GM23338 (cell line): ENCODE measurements around the gene GPR89B. TPM values are rescaled to one million over a fixed set of nuclear protein-coding genes. Genes with fewer than 3 reads are reported as not detected.

Experiments
- ETS1 ChIP-seq: IDR thresholded peaks from 2 replicates; pipeline ENCODE4 v1.6.1; 2016; ENCODE audit warnings: antibody characterized with exemption
- EZH2 ChIP-seq: fragments of 200-600 bp; sonication (generic); IDR thresholded peaks from one replicate; pipeline ENCODE4 v1.8.0; 2017; ENCODE audit warnings: antibody characterized with exemption, mild to moderate bottlenecking, low read depth; ENCODE audit not compliant: unreplicated experiment
- EZH2phosphoT487 ChIP-seq: fragments of 200-600 bp; sonication (generic); IDR thresholded peaks from one replicate; pipeline ENCODE4 v1.8.1; 2018; ENCODE audit warnings: antibody characterized with exemption; ENCODE audit not compliant: unreplicated experiment
- JUNB ChIP-seq: IDR thresholded peaks from one replicate; pipeline ENCODE4 v1.6.1; 2016; ENCODE audit warnings: antibody characterized with exemption; ENCODE audit not compliant: unreplicated experiment
- polyA plus RNA-seq: library from polyadenylated mRNA; unstranded; fragments of >200 nt; fragmentation: Nextera tagmentation; extraction: Ambion mirVana; gene quantifications from 2 replicates; pipeline ENCODE4 v1.2.1, GENCODE V29; 2016
- total RNA-seq: library from RNA; depleted of rRNA; stranded (reverse); fragments of >200 nt; shearing (Covaris generic); gene quantifications from 2 replicates; pipeline ENCODE4 v1.2.3, GENCODE V29; 2014
- TF ChIP-seq, protein P1 (sequence below): fragments of 250-450 bp; sonication (Bioruptor Pico); IDR thresholded peaks from 2 replicates; pipeline ENCODE4 v1.5.0; 2020; ENCODE audit warnings: mild to moderate bottlenecking, moderate library complexity
- TF ChIP-seq, protein P2 (sequence below), 2 experiments: fragments of 200-600 bp in 1 of 2; sonication (generic) in 1 of 2; conservative IDR thresholded peaks; 2 replicates each; pipeline versions ENCODE4 v1.5.1 to v1.6.1; 2016 to 2017; ENCODE audit warnings: antibody characterized with exemption in 2 of 2, low read depth in 2 of 2, mild to moderate bottlenecking in 2 of 2, moderate library complexity in 1 of 2

The GPR89B gene
- total and polyA plus RNA-seq, 2 experiments from 2014 or later, result 25.7 to 27.7 TPM

DNA sequence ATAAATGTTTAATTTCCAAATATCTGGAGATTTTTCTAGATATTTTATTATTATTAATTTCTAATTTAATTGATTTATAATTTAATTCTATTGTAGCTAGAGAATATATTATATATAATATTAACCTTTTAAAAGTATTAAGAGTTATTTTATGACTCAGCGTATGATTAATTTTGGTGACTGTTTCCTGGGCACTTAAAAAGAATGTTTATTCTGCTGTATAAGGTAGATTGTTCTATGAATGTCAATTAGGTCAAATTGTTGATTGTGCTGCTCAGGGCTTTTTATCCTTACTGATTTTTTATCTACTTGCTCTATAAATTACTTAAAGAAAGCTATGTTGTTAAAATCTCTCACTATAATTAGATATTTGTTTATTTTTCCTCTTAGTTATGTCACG, 45.7 kb upstream of the GPR89B start (continued):
- TF ChIP-seq, protein P1, sequence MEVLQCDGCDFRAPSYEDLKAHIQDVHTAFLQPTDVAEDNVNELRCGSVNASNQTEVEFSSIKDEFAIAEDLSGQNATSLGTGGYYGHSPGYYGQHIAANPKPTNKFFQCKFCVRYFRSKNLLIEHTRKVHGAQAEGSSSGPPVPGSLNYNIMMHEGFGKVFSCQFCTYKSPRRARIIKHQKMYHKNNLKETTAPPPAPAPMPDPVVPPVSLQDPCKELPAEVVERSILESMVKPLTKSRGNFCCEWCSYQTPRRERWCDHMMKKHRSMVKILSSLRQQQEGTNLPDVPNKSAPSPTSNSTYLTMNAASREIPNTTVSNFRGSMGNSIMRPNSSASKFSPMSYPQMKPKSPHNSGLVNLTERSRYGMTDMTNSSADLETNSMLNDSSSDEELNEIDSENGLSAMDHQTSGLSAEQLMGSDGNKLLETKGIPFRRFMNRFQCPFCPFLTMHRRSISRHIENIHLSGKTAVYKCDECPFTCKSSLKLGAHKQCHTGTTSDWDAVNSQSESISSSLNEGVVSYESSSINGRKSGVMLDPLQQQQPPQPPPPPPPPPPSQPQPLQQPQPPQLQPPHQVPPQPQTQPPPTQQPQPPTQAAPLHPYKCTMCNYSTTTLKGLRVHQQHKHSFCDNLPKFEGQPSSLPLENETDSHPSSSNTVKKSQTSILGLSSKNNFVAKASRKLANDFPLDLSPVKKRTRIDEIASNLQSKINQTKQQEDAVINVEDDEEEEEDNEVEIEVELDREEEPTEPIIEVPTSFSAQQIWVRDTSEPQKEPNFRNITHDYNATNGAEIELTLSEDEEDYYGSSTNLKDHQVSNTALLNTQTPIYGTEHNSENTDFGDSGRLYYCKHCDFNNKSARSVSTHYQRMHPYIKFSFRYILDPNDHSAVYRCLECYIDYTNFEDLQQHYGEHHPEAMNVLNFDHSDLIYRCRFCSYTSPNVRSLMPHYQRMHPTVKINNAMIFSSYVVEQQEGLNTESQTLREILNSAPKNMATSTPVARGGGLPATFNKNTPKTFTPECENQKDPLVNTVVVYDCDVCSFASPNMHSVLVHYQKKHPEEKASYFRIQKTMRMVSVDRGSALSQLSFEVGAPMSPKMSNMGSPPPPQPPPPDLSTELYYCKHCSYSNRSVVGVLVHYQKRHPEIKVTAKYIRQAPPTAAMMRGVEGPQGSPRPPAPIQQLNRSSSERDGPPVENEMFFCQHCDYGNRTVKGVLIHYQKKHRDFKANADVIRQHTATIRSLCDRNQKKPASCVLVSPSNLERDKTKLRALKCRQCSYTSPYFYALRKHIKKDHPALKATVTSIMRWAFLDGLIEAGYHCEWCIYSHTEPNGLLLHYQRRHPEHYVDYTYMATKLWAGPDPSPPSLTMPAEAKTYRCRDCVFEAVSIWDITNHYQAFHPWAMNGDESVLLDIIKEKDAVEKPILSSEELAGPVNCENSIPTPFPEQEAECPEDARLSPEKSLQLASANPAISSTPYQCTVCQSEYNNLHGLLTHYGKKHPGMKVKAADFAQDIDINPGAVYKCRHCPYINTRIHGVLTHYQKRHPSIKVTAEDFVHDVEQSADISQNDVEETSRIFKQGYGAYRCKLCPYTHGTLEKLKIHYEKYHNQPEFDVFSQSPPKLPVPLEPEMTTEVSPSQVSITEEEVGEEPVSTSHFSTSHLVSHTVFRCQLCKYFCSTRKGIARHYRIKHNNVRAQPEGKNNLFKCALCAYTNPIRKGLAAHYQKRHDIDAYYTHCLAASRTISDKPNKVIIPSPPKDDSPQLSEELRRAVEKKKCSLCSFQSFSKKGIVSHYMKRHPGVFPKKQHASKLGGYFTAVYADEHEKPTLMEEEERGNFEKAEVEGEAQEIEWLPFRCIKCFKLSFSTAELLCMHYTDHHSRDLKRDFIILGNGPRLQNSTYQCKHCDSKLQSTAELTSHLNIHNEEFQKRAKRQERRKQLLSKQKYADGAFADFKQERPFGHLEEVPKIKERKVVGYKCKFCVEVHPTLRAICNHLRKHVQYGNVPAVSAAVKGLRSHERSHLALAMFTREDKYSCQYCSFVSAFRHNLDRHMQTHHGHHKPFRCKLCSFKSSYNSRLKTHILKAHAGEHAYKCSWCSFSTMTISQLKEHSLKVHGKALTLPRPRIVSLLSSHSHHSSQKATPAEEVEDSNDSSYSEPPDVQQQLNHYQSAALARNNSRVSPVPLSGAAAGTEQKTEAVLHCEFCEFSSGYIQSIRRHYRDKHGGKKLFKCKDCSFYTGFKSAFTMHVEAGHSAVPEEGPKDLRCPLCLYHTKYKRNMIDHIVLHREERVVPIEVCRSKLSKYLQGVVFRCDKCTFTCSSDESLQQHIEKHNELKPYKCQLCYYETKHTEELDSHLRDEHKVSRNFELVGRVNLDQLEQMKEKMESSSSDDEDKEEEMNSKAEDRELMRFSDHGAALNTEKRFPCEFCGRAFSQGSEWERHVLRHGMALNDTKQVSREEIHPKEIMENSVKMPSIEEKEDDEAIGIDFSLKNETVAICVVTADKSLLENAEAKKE (CRISPR knock-in tag), result no peak
- TF ChIP-seq, protein P2, sequence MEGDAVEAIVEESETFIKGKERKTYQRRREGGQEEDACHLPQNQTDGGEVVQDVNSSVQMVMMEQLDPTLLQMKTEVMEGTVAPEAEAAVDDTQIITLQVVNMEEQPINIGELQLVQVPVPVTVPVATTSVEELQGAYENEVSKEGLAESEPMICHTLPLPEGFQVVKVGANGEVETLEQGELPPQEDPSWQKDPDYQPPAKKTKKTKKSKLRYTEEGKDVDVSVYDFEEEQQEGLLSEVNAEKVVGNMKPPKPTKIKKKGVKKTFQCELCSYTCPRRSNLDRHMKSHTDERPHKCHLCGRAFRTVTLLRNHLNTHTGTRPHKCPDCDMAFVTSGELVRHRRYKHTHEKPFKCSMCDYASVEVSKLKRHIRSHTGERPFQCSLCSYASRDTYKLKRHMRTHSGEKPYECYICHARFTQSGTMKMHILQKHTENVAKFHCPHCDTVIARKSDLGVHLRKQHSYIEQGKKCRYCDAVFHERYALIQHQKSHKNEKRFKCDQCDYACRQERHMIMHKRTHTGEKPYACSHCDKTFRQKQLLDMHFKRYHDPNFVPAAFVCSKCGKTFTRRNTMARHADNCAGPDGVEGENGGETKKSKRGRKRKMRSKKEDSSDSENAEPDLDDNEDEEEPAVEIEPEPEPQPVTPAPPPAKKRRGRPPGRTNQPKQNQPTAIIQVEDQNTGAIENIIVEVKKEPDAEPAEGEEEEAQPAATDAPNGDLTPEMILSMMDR (conservative IDR thresholded peaks at IDR 0.05; ENCODE audit: low read depth in 2 of 2), result no peak
- TF ChIP-seq JUNB, result no peak
- no peak for TF ChIP-seq ETS1
- no peak for TF ChIP-seq EZH2
- TF ChIP-seq EZH2phosphoT487, result no peak
